Heart left ventricle (tissue), 13 donors: ENCODE results near the gene DEUP1.

Experiments used
- POLR2A ChIP-seq, 2 donors: fragments of 450-650 bp; IDR thresholded peaks; one replicate each; pipeline ENCODE4 v1.6.1; 2017; ENCODE audit warnings: antibody characterized with exemption in 2 of 2, mild to moderate bottlenecking in 2 of 2, moderate library complexity in 2 of 2
- TF ChIP-seq, protein P1 (sequence below), 12 donors: fragments of 200-600 bp; sonication (generic) in 4 of 12; IDR thresholded peaks; one replicate each; pipeline versions ENCODE4 v1.5.0 to v1.8.0; 2018 to 2022; ENCODE audit warnings: antibody characterized with exemption in 12 of 12, mild to moderate bottlenecking in 5 of 12
- donor health status: ischemic (EF 13 %, LVEDD 7.1; RV severe dilation, severe dysfunction).
- donor health status: DM: no; HTN: yes; CAD: no.
- donor health status: DM: no; HTN: no; CAD: no.
- donor health status: ischemic (EF 25% LVEDD 6.9; RV normal size, moderate dysfunction).
- donor health status: ischemic (EF 25% LVEDD 5.7; RV mildly dilated, moderate dysfunction).
- donor health status: ischemic (EF 35%, LVEDD 5.7; RV mildly dilated, moderate dysfunction).
- donor health status: nonischemic (EF 11% LVEDD 7.7; RV severe dilation, severe dysfunction).
- donor health status: DM: yes; HTN: yes; CAD: no.
- donor health status: PGD.
- donor health status: ischemic (EF 29% LVEDD 5.4; RV normal size, mild dysfunction).
- donor health status: nonischemic (EF 23%, LVEDD 6.1; RV moderate dilation, normal function).

- TF ChIP-seq, protein P1, sequence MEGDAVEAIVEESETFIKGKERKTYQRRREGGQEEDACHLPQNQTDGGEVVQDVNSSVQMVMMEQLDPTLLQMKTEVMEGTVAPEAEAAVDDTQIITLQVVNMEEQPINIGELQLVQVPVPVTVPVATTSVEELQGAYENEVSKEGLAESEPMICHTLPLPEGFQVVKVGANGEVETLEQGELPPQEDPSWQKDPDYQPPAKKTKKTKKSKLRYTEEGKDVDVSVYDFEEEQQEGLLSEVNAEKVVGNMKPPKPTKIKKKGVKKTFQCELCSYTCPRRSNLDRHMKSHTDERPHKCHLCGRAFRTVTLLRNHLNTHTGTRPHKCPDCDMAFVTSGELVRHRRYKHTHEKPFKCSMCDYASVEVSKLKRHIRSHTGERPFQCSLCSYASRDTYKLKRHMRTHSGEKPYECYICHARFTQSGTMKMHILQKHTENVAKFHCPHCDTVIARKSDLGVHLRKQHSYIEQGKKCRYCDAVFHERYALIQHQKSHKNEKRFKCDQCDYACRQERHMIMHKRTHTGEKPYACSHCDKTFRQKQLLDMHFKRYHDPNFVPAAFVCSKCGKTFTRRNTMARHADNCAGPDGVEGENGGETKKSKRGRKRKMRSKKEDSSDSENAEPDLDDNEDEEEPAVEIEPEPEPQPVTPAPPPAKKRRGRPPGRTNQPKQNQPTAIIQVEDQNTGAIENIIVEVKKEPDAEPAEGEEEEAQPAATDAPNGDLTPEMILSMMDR (IDR thresholded peaks at IDR 0.05): no peak
- TF ChIP-seq POLR2A (IDR thresholded peaks at IDR 0.05): no peak
Observed at GRCh38 chr11:93344855-93345333, 14.4 kb downstream of the DEUP1 start.
